Bronchial epithelial cell (primary cell): ENCODE data around the gene ST3GAL3. TPM values are rescaled to one million over a fixed set of nuclear protein-coding genes. Genes with fewer than 3 reads are reported as not detected.

Experiments used
- DNase-seq: peaks from one replicate; pipeline ENCODE4 v3.0.0-alpha.2; 2010; ENCODE audit warnings: low read depth
- FAIRE-seq: peaks from 2 replicates; lab custom pipeline; 2011; peaks lifted over from hg19 to GRCh38; lab: Jason Lieb, UNC
- H3K27me3 ChIP-seq: 2 replicates; pipeline ENCODE4 v1.5.1; 2011; ENCODE audit warnings: low read length; ENCODE audit not compliant: control insufficient read depth, insufficient read depth
- H3K36me3 ChIP-seq: 2 replicates; pipeline ENCODE4 v1.5.1; 2011; ENCODE audit warnings: low read length; ENCODE audit not compliant: control insufficient read depth, insufficient read depth
- H3K4me3 ChIP-seq: 2 replicates; pipeline ENCODE4 v1.5.1; 2011; ENCODE audit warnings: mild to moderate bottlenecking, low read depth, low read length, control low read depth
- total RNA-seq: library from RNA; depleted of rRNA; stranded (reverse); fragments of >200 nt; gene quantifications from 2 replicates; pipeline ENCODE4 v1.2.1, GENCODE V29; 2014
- TF ChIP-seq, protein P1 (sequence below): IDR thresholded peaks from 2 replicates; pipeline ENCODE4 v1.5.1; 2011; ENCODE audit warnings: mild to moderate bottlenecking, moderate library complexity, low read length, control low read depth, inconsistent platforms; ENCODE audit not compliant: insufficient read depth, severe bottlenecking

ST3GAL3 gene
- total RNA-seq, 1 donor from 2014 or later: 10.3 TPM

DNA sequence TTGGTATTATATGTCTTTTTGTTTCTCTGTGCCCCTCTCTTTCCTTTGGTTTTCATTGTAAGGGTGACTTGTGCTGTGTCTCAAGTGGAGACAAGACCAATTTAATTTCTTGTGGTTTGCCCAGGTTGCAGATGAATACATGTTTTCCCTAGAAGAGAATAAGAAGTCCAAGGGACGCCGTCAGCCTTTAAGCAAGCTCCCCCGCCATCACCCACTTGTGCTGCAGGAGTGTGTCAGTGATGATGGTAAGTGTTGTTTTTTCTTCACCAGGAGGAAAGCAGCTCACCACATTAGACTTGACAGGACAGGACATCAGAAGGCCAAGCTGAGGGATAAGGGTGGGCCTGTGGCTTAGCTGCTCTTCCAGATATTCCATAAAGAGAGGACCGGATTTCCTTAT, 23.8 kb upstream of the ST3GAL3 start:
- DNase-seq (no peak), FAIRE-seq (no peak)
- Histone ChIP-seq H3K27me3 (no peaks in the 10 kb centered on the region), H3K36me3 (peaks cover 34% of the 10 kb centered on the region), H3K4me3 (no peak overlapping the region)
- TF ChIP-seq, protein P1, sequence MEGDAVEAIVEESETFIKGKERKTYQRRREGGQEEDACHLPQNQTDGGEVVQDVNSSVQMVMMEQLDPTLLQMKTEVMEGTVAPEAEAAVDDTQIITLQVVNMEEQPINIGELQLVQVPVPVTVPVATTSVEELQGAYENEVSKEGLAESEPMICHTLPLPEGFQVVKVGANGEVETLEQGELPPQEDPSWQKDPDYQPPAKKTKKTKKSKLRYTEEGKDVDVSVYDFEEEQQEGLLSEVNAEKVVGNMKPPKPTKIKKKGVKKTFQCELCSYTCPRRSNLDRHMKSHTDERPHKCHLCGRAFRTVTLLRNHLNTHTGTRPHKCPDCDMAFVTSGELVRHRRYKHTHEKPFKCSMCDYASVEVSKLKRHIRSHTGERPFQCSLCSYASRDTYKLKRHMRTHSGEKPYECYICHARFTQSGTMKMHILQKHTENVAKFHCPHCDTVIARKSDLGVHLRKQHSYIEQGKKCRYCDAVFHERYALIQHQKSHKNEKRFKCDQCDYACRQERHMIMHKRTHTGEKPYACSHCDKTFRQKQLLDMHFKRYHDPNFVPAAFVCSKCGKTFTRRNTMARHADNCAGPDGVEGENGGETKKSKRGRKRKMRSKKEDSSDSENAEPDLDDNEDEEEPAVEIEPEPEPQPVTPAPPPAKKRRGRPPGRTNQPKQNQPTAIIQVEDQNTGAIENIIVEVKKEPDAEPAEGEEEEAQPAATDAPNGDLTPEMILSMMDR: no peak

DNA sequence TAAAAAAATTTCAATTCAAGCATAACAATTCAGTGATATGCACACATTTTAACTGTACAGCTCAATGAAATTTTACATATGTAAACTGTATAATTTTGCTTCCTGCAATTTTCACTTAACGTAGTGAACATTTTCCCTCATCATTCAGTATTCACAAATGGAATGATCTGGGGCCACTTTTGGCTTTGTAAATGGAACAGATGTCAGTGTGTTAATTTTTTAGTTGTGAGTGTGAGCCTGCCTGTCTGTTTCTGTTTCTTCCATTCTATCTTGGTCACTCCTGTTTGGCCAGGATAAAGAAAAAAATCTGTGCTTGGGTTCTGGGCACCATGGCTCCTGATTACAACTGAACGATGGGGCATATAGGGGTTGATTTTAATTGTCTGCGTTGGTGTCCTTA, 20.5 kb upstream of the ST3GAL3 start:
- no peak for FAIRE-seq
- Histone ChIP-seq H3K27me3 (no peaks in the 10 kb centered on the region), H3K4me3 (no peak overlapping the region), H3K36me3 (peaks cover 45% of the 10 kb centered on the region)
- TF ChIP-seq, protein P1: no peak
- no peak for DNase-seq

- FAIRE-seq (no peak), DNase-seq (no peak)
- H3K27me3 ChIP-seq: no peaks in the 10 kb centered on the region
- no peak overlapping the region for H3K4me3 ChIP-seq
- TF ChIP-seq, protein P1: no peak
- H3K36me3 ChIP-seq: peaks cover 45% of the 10 kb centered on the region
These were observed 19.8 kb upstream of the ST3GAL3 start for GRCh38 chr1:43687301-43688108.

GRCh38 chr1:43688109-43688387, 19.3 kb upstream of the ST3GAL3 start:
- TF ChIP-seq, protein P1: no peak
- DNase-seq (no peak), FAIRE-seq (no peak)
- Histone ChIP-seq H3K4me3 (no peak overlapping the region), H3K36me3 (peaks cover 47% of the 10 kb centered on the region), H3K27me3 (no peaks in the 10 kb centered on the region)

GRCh38 chr1:43688594-43689000, 18.7 kb upstream of the ST3GAL3 start:
- Histone ChIP-seq H3K4me3 (no peak overlapping the region), H3K36me3 (peaks cover 46% of the 10 kb centered on the region), H3K27me3 (no peaks in the 10 kb centered on the region)
- no peak for FAIRE-seq
- peak; percentile 50 for DNase-seq
- TF ChIP-seq, protein P1: no peak

DNA sequence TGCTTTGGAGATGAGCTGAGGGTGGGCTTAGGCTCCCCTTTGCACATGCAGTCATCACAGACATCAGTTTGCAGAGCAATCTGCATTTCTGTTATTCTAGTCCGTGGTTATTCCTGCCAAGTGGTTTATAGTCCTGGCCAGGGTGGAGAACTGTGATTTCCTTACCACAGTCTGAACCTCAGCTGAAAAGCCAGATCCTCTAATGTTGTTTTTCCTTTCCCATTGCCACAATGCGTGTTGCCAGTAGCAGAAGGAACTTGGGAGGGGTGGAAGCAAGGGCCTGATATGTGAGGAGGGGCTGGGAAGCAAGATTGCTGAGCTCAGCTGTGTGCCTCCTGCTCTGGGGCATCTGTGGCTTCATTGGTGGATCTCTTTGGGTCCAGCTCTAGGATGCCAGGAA, 18.0 kb upstream of the ST3GAL3 start:
- TF ChIP-seq, protein P1: no peak
- H3K4me3 ChIP-seq: no peak overlapping the region
- peaks cover 50% of the 10 kb centered on the region for H3K36me3 ChIP-seq
- FAIRE-seq: no peak
- no peak for DNase-seq
- H3K27me3 ChIP-seq: no peaks in the 10 kb centered on the region
